C1 segment of cervical spinal cord (tissue), 14 donors: Measurements from ENCODE around the gene SH3BP4.

Experiments
- DNase-seq, 14 donors: peaks; one replicate each; lab custom pipeline; 2025; lab: John Stamatoyannopoulos, UW

Gene SH3BP4, protein sequence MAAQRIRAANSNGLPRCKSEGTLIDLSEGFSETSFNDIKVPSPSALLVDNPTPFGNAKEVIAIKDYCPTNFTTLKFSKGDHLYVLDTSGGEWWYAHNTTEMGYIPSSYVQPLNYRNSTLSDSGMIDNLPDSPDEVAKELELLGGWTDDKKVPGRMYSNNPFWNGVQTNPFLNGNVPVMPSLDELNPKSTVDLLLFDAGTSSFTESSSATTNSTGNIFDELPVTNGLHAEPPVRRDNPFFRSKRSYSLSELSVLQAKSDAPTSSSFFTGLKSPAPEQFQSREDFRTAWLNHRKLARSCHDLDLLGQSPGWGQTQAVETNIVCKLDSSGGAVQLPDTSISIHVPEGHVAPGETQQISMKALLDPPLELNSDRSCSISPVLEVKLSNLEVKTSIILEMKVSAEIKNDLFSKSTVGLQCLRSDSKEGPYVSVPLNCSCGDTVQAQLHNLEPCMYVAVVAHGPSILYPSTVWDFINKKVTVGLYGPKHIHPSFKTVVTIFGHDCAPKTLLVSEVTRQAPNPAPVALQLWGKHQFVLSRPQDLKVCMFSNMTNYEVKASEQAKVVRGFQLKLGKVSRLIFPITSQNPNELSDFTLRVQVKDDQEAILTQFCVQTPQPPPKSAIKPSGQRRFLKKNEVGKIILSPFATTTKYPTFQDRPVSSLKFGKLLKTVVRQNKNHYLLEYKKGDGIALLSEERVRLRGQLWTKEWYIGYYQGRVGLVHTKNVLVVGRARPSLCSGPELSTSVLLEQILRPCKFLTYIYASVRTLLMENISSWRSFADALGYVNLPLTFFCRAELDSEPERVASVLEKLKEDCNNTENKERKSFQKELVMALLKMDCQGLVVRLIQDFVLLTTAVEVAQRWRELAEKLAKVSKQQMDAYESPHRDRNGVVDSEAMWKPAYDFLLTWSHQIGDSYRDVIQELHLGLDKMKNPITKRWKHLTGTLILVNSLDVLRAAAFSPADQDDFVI

DNA sequence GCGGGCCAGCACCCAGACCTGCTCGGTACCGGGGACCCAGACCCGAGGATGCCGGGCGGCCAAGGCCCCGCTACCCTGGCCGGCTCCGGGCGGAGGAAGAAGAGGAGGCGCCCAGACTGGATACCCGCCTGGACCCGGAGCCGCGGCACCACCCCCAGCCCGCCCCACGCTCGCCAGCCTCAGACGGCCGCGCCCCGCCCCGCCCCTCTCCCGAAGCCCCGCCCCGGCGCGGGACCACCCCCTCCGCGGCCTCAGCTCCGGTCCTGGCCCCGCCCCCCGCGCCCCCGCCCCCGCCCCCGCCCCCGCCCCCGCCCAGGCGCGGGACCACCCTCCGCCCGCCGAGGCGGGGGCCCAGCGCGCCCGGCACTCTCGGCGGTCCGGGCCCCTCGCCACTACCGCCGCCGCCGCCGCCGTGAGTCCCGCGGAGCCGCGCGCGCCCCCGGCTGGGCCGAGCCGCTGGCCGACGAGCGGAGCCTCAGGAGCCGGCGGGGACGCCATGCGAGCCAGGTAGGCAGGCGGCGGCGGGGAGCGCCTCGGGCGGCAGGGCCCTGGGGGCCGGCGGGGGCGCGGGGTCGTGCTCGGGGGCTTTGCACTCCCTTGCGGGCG is at the start of gene SH3BP4:
SH3BP4 (plus strand) TSS at position 354 of the 606 bp plus-strand sequence. CDS start 82,986 bp downstream, outside the sequence.
- peak in 13 of 14 donors; percentile 11 to 90 (median 70) for DNase-seq

DNA sequence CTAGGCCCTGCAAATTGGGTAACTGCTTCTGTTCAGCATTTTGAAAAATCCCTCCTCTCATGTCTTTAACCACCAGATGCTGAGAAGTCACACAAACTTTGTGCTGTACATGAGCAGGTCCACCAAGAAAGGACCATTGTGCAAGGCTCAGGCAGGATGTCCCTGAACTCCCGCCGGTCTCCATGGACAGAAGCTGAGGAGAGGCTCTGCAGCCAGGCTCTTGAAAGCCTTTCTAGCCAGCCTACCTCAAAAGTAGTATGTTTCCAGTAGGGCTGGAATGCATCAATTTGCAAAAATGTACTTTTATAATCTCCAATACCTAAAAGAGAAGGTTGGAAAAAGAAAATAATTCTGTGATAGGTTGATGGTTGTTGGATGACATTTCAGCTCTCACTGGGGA is 47.0 kb upstream of the SH3BP4 start:
- no peak for DNase-seq

GRCh38 chr2:234905547-234906265 is 46.1 kb upstream of the SH3BP4 start:
- DNase-seq, result no peak

DNA sequence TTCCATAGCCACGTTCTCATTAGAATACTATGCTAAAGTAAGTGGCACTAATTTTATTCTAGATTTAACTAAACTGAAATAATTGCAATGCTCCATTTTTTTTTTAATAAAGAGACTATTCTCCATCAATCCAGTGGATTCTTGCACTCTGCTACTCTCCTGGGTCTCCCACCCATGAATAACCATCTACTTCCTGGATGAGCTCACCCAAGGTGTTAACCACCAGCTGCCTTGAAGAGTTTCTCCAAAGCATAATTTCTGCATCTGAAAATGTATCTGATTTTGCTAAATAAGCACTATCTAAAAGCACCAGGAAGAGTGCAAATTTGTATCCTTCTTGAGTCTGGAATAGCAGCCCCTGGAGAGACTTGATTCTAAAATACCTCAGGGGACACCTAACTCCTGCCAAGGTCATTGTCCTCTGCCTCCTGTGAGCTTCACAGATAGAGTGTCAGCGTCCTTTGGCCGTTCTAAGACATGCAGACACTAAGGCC is 41.6 kb upstream of the SH3BP4 start:
- no peak for DNase-seq

GRCh38 chr2:234911271-234911670 is 40.5 kb upstream of the SH3BP4 start:
- peak in 2 of 14 donors; percentile 4 to 31 for DNase-seq

GRCh38 chr2:234912437-234912836 is 39.4 kb upstream of the SH3BP4 start:
- no peak for DNase-seq

DNA sequence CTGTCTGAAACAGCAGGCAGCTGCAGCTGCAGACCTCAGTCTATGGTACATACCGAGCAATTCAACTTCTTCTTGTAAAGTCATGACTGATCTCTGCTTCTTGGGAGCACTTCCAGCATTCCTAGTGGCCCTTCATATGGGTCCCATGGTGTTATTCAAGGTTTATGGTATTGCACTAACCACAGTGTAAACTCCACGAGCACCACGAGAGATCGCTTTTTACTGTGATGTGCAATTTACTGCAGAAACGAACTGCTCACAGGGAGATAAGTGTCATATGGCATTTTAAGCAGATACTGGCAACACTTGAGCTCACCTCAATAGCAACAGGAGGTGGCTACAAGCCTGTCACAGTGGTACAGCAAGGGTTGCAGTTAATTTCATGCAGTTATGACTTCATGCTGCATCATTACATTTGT is 38.6 kb upstream of the SH3BP4 start:
- peak in 4 of 14 donors; percentile 16 to 29 (median 21) for DNase-seq

DNA sequence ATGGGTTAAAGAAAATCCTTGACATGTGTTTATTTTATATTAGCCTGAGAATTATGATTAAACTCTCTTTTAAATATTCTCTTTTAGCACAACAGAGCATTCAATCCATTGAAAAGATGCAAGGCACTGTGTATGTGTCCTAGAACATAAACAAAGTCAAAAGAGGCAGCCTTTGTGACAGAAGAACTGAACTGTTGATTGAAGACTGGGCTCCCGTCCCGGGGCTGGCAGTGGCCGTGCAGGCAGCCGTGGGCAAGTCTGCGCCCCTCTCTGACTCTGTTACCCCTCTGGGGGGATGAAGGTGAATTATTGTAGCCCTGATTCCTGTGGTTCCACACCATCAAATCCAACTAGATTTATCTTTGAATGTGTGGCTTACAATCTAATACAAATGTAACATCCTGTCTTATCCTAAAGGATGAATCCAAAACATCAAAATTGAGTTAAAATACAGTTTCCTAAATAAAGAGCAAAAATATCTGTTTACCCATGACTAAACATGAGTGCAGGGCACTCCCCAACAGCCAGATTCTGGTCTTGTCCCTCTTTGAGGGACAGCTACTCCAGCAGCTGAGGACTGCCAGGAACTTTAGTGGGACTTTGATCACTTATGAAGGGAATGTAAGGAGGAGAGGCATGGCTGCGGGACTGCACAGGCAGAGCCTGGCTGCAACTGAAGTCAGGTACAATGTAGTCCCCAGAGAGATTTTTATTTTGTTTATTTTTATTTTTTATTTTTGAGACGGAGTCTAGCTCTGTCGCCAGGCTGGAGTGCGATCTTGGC is 37.3 kb upstream of the SH3BP4 start:
- DNase-seq, result peak in 10 of 14 donors; percentile 8 to 61 (median 36)

GRCh38 chr2:234916674-234917073 is 35.1 kb upstream of the SH3BP4 start:
- DNase-seq, result peak in 1 of 14 donors; percentile 15

GRCh38 chr2:234917211-234917975 is 34.4 kb upstream of the SH3BP4 start:
- DNase-seq, result no peak

GRCh38 chr2:234919711-234920110 is 32.1 kb upstream of the SH3BP4 start:
- no peak for DNase-seq

DNA sequence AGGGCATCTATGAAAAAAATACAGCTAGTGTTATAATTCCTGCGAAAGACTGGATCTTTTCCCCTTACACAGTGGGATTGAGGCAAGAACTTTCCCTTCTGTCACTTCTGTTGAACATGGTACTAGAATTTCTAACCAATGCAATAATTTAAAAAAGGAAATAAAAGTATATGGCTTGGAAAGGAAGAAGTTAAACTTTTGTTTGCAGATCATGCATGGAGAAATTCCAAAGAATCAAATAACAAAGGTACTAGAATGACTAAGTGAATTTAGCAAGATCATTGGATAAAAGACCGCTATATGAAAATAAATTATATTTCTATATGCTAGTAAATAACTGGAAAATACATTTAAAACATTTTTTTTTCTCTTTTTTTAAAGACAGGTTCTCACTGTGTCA is 31.0 kb upstream of the SH3BP4 start:
- no peak for DNase-seq

- DNase-seq, result no peak
Measured at GRCh38 chr2:234929002-234929401, 22.8 kb upstream of the SH3BP4 start.

DNA sequence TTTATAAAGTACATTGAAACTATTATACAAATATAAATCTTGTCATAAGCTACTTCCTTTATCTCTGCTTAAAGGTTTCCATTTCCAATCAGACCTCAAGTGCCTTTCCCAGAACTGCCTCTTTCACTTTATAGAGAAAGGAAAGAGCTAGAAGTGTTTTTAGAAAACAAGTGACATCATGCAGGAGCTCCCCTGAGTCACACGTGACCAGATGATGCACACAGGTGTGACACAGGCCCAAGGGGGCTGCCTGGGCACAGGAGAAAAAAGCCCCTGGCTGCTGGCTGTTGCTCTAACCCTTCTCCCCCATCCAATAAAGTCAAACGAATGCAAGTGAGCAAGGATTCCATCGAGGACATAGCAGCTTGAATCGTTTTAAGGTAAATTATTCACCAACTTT is 21.4 kb upstream of the SH3BP4 start:
- no peak for DNase-seq

- no peak for DNase-seq
Measured at GRCh38 chr2:234931371-234931770, 20.4 kb upstream of the SH3BP4 start.

- DNase-seq, result no peak
Measured at GRCh38 chr2:234932591-234933168, 19.1 kb upstream of the SH3BP4 start.

- no peak for DNase-seq
Measured at GRCh38 chr2:234935311-234935710, 16.5 kb upstream of the SH3BP4 start.

GRCh38 chr2:234939576-234939975 is 12.2 kb upstream of the SH3BP4 start:
- no peak for DNase-seq

GRCh38 chr2:234939996-234940395 is 11.8 kb upstream of the SH3BP4 start:
- no peak for DNase-seq
